ENCODE measurements around the gene SULT4A1. TPM values are rescaled to one million over a fixed set of nuclear protein-coding genes. Genes with fewer than 3 reads are reported as not detected.

The SULT4A1 gene
- total and polyA plus RNA-seq, 9 of the 15 experiments (the other 6 are each of a cell fraction or from before 2014, with no cell fraction given) = 0.03 to 0.20 (median 0.09) TPM; not detected in 3

GRCh38 chr22:43887391-43887790, 25.1 kb upstream of the SULT4A1 start (continued):
- no peak for TF ChIP-seq CHD7 (IDR thresholded peaks at IDR 0.05; ENCODE audit: low read depth, low read length)
